Amniotic stem cell (primary cell): Measurements from ENCODE around the gene CDC14B.
"Not testable (repeated sequence)": the region's sequence is repeated elsewhere in the genome, so short reads cannot be mapped to it uniquely, and the experiment has no call there.

Experiments
- DNase-seq: peaks from one replicate; lab custom pipeline; 2025; lab: John Stamatoyannopoulos, UW

The CDC14B gene

GRCh38 chr9:96626912-96627311 is 7.3 kb upstream of the CDC14B start:
- no peak for DNase-seq

- no peak for DNase-seq
Observed at GRCh38 chr9:96621618-96622017, 2.0 kb upstream of the CDC14B start.

- DNase-seq, result no peak
Observed at GRCh38 chr9:96620832-96621269, 1.2 kb upstream of the CDC14B start.

GRCh38 chr9:96620181-96620514 is 505 bp upstream of the CDC14B start:
- DNase-seq, result no peak

- DNase-seq, result no peak
Observed at GRCh38 chr9:96619124-96619465, 548 bp downstream of the CDC14B start.

GRCh38 chr9:96618209-96619123 is 1.2 kb downstream of the CDC14B start:
- peak; percentile 31 for DNase-seq

- DNase-seq, result no peak
Observed at GRCh38 chr9:96617439-96618185, 2.0 kb downstream of the CDC14B start.

GRCh38 chr9:96616817-96617438 is 2.7 kb downstream of the CDC14B start:
- no peak for DNase-seq

- DNase-seq, result no peak
Observed at GRCh38 chr9:96615411-96615810, 4.2 kb downstream of the CDC14B start.

GRCh38 chr9:96614664-96615063 is 5.0 kb downstream of the CDC14B start:
- not testable (repeated sequence) for DNase-seq

GRCh38 chr9:96612966-96613589 is 6.6 kb downstream of the CDC14B start:
- no peak for DNase-seq

- DNase-seq, result peak; percentile 74
Observed at GRCh38 chr9:96612105-96612965, 7.3 kb downstream of the CDC14B start.

GRCh38 chr9:96611302-96611701 is 8.3 kb downstream of the CDC14B start:
- DNase-seq, result no peak

- no peak for DNase-seq
Observed at GRCh38 chr9:96609732-96610131, 9.9 kb downstream of the CDC14B start.

- DNase-seq, result no peak
Observed at GRCh38 chr9:96607971-96608370, 11.7 kb downstream of the CDC14B start.

- no peak for DNase-seq
Observed at GRCh38 chr9:96605328-96605727, 14.3 kb downstream of the CDC14B start.

- DNase-seq, result no peak
Observed at GRCh38 chr9:96604004-96604319, 15.7 kb downstream of the CDC14B start.

- DNase-seq, result no peak
Observed at GRCh38 chr9:96603305-96604003, 16.2 kb downstream of the CDC14B start.

GRCh38 chr9:96599298-96599697 is 20.3 kb downstream of the CDC14B start:
- no peak for DNase-seq

- DNase-seq, result no peak
Observed at GRCh38 chr9:96596601-96597111, 23.0 kb downstream of the CDC14B start.
